ENCODE data around the gene PITX1.

DNA sequence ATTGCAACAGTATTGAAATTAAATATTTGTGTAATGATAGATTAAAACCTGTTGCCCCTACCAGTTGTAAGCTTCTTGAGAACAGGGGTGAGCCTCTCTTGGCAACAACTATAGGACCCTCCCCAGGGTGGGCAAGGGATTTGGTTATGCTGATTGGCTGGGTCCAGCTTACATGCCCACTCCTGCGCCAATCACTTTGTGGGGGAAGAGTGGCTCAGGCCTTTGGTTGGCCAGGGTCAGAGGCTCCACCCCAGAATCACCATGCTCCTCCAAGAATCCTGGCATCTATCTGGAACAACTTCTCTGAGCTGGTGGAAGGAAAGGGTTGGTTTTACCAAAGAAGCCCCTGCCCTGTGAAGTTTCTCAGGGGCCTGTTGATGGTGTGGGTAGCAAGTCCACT lies 8.6 kb upstream of the PITX1 start:
- TF ChIP-seq EZH2phosphoT487 (IDR thresholded peaks at IDR 0.05; ENCODE audit: borderline replicate concordance, low read depth, low read length) = no peak
- TF ChIP-seq, protein P1, sequence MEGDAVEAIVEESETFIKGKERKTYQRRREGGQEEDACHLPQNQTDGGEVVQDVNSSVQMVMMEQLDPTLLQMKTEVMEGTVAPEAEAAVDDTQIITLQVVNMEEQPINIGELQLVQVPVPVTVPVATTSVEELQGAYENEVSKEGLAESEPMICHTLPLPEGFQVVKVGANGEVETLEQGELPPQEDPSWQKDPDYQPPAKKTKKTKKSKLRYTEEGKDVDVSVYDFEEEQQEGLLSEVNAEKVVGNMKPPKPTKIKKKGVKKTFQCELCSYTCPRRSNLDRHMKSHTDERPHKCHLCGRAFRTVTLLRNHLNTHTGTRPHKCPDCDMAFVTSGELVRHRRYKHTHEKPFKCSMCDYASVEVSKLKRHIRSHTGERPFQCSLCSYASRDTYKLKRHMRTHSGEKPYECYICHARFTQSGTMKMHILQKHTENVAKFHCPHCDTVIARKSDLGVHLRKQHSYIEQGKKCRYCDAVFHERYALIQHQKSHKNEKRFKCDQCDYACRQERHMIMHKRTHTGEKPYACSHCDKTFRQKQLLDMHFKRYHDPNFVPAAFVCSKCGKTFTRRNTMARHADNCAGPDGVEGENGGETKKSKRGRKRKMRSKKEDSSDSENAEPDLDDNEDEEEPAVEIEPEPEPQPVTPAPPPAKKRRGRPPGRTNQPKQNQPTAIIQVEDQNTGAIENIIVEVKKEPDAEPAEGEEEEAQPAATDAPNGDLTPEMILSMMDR (conservative IDR thresholded peaks at IDR 0.05; ENCODE audit: low read length) = no peak
